Uterus (tissue), 4 donors: ENCODE results near the gene FCN3. TPM values are rescaled to one million over a fixed set of nuclear protein-coding genes. Genes with fewer than 3 reads are reported as not detected.

Experiments used
- DNase-seq, 2 donors: peaks; one replicate each; pipeline ENCODE4 v3.0.0-alpha.2; 2019 to 2020
- H3K27ac ChIP-seq, 2 donors: fragments of 200-600 bp; sonication (generic); 1 replicate in 1 of 2; 2 replicates in 1 of 2; pipeline ENCODE4 v1.5.1; 2016 to 2018
- H3K27me3 ChIP-seq, 2 donors: fragments of 200-600 bp; sonication (generic); one replicate each; pipeline ENCODE4 v1.5.1; 2018 to 2019; ENCODE audit warnings: control low read depth in 1 of 2
- H3K36me3 ChIP-seq, 2 donors: fragments of 200-600 bp; sonication (generic); one replicate each; pipeline ENCODE4 v1.5.1; 2019; ENCODE audit warnings: control low read depth in 1 of 2
- H3K4me1 ChIP-seq, 2 donors: fragments of 200-600 bp; sonication (generic); one replicate each; pipeline ENCODE4 v1.5.1; 2018 to 2019; ENCODE audit warnings: control low read depth in 1 of 2
- H3K4me3 ChIP-seq, 2 donors: fragments of 200-600 bp; sonication (generic); 1 replicate in 1 of 2; 2 replicates in 1 of 2; pipeline ENCODE4 v1.5.1; 2018 to 2019; ENCODE audit warnings: mild to moderate bottlenecking in 1 of 2
- H3K9me3 ChIP-seq, 2 donors: fragments of 200-600 bp; sonication (generic); one replicate each; pipeline ENCODE4 v1.5.1; 2019; ENCODE audit warnings: control low read depth in 1 of 2
- POLR2A ChIP-seq, 2 donors: fragments of 450-650 bp; IDR thresholded peaks; one replicate each; pipeline ENCODE4 v1.6.1; 2016; ENCODE audit warnings: antibody characterized with exemption in 2 of 2, mild to moderate bottlenecking in 1 of 2, moderate library complexity in 1 of 2
- intact Hi-C: fragments of 100-400 bp; cut with DNase I; formaldehyde crosslinking; loops from one replicate; pipeline ENCODE4 v1.15.1; 2023; ENCODE audit warnings: low total_unique reads
- total RNA-seq, 4 donors: library from RNA; depleted of rRNA in 3 of 4; stranded (reverse); fragments of >200 nt in 3 of 4; gene quantifications; one replicate each; pipeline versions ENCODE4 v1.1.0 to v1.2.4, GENCODE V29; 2014 to 2023
- TF ChIP-seq, protein P1 (sequence below), 4 experiments: fragments of 200-600 bp in 2 of 4; fragments of 450-650 bp in 2 of 4; sonication (generic) in 2 of 4; IDR thresholded peaks; one replicate each; pipeline ENCODE4 v1.5.1; 2016 to 2019; ENCODE audit warnings: antibody characterized with exemption in 4 of 4, mild to moderate bottlenecking in 2 of 4, moderate library complexity in 1 of 4
- donor health status: DM: yes; HTN: yes; CAD: no.

Gene FCN3
- total RNA-seq, 4 donors from 2014 or later: 2.1 to 4.7 (median 2.4) TPM; not detected in 1

DNA sequence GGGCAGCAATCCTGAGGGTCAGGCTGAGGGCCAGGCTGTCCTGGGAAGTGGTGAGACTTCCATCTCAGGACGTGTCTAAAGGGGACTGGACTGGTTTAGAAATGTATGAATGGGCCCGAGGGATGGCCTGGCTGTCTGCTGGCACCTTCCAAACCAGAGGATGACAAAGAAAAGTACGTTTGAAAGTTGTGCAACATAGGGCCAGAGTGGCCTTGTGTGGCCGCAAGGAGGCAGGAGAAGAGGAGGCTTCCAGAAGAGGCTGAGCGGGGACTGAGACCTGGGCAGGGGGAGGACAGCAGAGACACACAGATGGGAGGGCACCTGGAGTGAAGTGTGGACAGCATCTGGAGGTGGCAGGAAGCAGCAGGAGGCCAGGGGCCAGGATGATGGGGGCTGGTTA is 35.4 kb downstream of the FCN3 start:
- TF ChIP-seq, protein P1, sequence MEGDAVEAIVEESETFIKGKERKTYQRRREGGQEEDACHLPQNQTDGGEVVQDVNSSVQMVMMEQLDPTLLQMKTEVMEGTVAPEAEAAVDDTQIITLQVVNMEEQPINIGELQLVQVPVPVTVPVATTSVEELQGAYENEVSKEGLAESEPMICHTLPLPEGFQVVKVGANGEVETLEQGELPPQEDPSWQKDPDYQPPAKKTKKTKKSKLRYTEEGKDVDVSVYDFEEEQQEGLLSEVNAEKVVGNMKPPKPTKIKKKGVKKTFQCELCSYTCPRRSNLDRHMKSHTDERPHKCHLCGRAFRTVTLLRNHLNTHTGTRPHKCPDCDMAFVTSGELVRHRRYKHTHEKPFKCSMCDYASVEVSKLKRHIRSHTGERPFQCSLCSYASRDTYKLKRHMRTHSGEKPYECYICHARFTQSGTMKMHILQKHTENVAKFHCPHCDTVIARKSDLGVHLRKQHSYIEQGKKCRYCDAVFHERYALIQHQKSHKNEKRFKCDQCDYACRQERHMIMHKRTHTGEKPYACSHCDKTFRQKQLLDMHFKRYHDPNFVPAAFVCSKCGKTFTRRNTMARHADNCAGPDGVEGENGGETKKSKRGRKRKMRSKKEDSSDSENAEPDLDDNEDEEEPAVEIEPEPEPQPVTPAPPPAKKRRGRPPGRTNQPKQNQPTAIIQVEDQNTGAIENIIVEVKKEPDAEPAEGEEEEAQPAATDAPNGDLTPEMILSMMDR (IDR thresholded peaks at IDR 0.05): no peak
- TF ChIP-seq POLR2A (IDR thresholded peaks at IDR 0.05): no peak
- Histone ChIP-seq H3K27ac (no peak overlapping the region), H3K36me3 (no peaks in the 10 kb centered on the region), H3K9me3 (no peaks in the 10 kb centered on the region), H3K27me3 (no peaks in the 10 kb centered on the region), H3K4me3 (no peak overlapping the region), H3K4me1 (no peaks in the 10 kb centered on the region)
- intact Hi-C loops: no loop called here
- DNase-seq: no peak

DNA sequence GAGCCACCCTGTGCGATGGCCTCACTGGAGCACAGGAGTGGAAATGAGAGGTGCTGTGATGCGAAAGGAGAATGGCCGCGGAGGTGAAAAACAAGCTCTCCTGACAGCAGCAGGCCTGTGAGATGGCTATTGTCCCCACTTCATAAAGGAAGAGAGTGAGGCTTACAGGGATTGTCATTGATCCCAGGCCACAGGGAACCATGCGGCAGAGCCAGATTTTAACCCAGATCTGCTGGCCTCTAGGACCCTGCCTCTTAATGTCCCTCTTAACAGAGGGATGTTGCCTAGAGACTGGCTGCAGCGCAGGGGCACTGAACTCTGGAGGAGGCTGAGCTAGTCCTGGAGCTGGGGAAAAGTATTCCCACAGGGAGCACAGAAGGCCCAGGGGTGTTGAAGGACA is 35.9 kb downstream of the FCN3 start:
- H3K9me3 ChIP-seq: no peaks in the 10 kb centered on the region
- no peak for DNase-seq
- intact Hi-C loops: no loop called here

DNA sequence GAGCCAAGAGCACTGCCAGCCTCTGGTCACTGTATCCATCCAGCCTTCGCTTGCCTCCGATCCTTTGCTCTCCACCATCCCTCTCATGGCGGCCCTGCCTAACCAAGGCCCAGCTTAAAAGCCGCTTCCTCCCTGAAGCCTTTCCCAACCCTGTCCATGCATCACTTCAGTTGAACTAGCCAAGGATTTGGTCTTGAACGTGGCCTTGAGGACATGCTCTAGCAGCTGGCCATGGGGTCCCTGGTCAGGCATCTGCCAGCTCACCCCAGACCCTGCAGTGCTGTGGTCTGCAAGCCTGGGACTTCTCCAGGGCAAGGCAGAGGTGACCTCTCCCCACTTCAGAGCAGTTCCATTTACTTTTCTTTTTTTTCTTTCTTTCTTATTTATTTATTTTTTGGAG is 37.9 kb downstream of the FCN3 start:
- Histone ChIP-seq H3K4me1 (no peaks in the 10 kb centered on the region), H3K4me3 (no peak overlapping the region), H3K36me3 (no peaks in the 10 kb centered on the region), H3K27me3 (no peaks in the 10 kb centered on the region), H3K9me3 (no peaks in the 10 kb centered on the region), H3K27ac (no peak overlapping the region)
- no peak for DNase-seq
- TF ChIP-seq POLR2A (IDR thresholded peaks at IDR 0.05): no peak
- TF ChIP-seq, protein P1 (IDR thresholded peaks at IDR 0.05): no peak
- intact Hi-C loops: no loop called here

More for the DNA sequence above, 35.9 kb downstream of the FCN3 start:
- Histone ChIP-seq H3K4me1 (no peaks in the 10 kb centered on the region), H3K27ac (no peak overlapping the region), H3K27me3 (no peaks in the 10 kb centered on the region), H3K36me3 (no peaks in the 10 kb centered on the region), H3K4me3 (no peak overlapping the region)
- TF ChIP-seq POLR2A (IDR thresholded peaks at IDR 0.05): no peak
- TF ChIP-seq, protein P1 (IDR thresholded peaks at IDR 0.05): no peak

DNA sequence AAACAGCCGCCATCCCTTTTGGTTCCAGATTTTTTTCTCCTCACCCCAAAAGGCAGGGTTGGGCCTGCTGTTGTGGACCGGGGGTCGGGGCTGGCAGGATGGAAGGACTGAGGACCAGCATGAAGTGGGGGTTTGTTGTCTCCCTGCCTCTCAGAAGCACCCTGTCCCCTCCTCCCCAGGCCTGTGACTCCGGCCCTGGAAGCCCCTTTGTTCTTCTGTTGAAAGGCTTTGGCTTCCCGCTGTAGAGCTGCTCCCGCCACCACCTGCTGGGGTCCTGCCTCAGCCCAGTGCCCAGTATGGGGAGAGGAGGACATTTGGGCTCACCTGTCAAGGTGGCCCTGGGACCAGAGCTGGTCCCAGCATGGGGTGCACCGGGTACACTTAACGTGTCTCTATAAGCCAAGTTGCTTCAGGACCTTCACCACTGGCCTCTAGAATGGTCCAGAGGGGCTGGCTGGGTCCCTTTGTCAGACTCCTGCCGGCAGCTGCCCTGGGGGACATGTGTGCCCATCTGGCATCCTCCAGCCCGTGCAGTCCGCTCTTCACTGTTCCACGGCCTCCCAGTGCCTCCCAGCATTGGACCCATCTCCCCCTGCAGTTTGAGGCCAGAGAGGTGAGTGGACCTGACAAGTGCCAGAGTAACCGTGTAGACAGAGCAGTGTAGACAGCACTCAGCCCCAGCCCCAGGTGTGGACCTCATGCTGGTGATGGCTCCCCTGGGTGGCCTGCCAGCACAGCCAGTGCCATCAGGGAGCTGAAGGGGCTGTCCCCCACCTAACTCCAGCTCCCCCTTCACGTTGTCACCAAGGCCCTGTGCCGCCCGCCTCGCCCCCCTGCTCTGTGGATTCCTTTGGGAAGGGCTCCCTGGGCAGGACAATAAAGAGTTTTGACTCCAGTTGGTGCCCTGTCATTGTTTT is 38.9 kb downstream of the FCN3 start:
- Histone ChIP-seq H3K4me1 (no peaks in the 10 kb centered on the region), H3K27ac (no peak overlapping the region), H3K27me3 (no peaks in the 10 kb centered on the region), H3K9me3 (no peaks in the 10 kb centered on the region), H3K4me3 (no peak overlapping the region), H3K36me3 (no peaks in the 10 kb centered on the region)
- intact Hi-C loops: no loop called here
- TF ChIP-seq, protein P1 (IDR thresholded peaks at IDR 0.05): no peak
- TF ChIP-seq POLR2A (IDR thresholded peaks at IDR 0.05): no peak
- no peak for DNase-seq

DNA sequence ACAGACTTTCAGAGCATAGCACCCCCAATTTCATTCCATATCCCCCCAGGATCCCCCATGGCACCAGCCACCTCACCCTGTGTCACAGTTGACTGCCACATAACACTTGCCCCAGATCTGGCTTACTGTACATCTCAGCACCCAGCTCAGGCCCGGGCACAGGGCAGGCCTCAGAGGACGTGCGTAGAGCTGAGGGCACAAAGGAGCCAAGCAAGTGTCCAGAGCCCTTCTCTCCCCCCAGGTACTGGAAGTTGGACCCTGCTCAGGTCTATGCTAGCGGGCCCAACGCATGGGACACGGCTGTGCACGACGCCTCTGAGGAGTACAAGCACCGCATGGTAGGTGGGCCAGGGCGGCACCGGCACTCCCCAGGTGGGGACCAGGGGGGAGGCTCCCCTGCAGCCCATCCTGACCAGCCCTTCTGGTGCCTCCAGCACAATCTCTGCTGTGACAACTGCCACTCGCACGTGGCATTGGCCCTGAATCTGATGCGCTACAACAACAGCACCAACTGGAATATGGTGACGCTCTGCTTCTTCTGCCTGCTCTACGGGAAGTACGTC is 40.8 kb downstream of the FCN3 start:
- H3K36me3 ChIP-seq: no peaks in the 10 kb centered on the region
- H3K27me3 ChIP-seq: no peaks in the 10 kb centered on the region
- no peaks in the 10 kb centered on the region for H3K4me1 ChIP-seq
- no peaks in the 10 kb centered on the region for H3K9me3 ChIP-seq
- TF ChIP-seq, protein P1 (IDR thresholded peaks at IDR 0.05): no peak
- TF ChIP-seq POLR2A (IDR thresholded peaks at IDR 0.05): no peak
- no peak overlapping the region for H3K27ac ChIP-seq
- intact Hi-C loops: no loop called here
- DNase-seq: no peak
- no peak overlapping the region for H3K4me3 ChIP-seq
